GM18873 (cell line): Measurements from ENCODE around the gene NSRP1.
"Not testable (repeated sequence)": the region's sequence is repeated elsewhere in the genome, so short reads cannot be mapped to it uniquely, and the experiment has no call there.

ENCODE experiments used
- ATAC-seq: cut with Tn5 transposase; IDR thresholded peaks from one replicate; pipeline ENCODE4 v1.9.1; 2021; ENCODE audit warnings: mild to moderate bottlenecking, moderate library complexity, moderate number of reproducible peaks; ENCODE audit not compliant: unreplicated experiment, low FRiP score

Gene NSRP1

GRCh38 chr17:30117675-30118081 is 1.1 kb downstream of the NSRP1 start:
- ATAC-seq = no peak

GRCh38 chr17:30118635-30119034 is 2.0 kb downstream of the NSRP1 start:
- ATAC-seq = not testable (repeated sequence)

GRCh38 chr17:30124273-30124796 is 7.7 kb downstream of the NSRP1 start:
- ATAC-seq = no peak

- no peak for ATAC-seq
Observed at GRCh38 chr17:30130121-30130520, 13.5 kb downstream of the NSRP1 start.

- ATAC-seq = no peak
Observed at GRCh38 chr17:30132615-30133014, 16.0 kb downstream of the NSRP1 start.

- ATAC-seq = no peak
Observed at GRCh38 chr17:30133197-30133596, 16.6 kb downstream of the NSRP1 start.

- no peak for ATAC-seq
Observed at GRCh38 chr17:30134551-30134950, 17.9 kb downstream of the NSRP1 start.

- no peak for ATAC-seq
Observed at GRCh38 chr17:30137158-30137557, 20.5 kb downstream of the NSRP1 start.

- ATAC-seq = not testable (repeated sequence)
Observed at GRCh38 chr17:30147860-30148259, 31.2 kb downstream of the NSRP1 start.

GRCh38 chr17:30148376-30148775 is 31.8 kb downstream of the NSRP1 start:
- no peak for ATAC-seq

- no peak for ATAC-seq
Observed at GRCh38 chr17:30151471-30151870, 34.9 kb downstream of the NSRP1 start.

GRCh38 chr17:30153463-30153862 is 36.8 kb downstream of the NSRP1 start:
- ATAC-seq = no peak

- ATAC-seq = no peak
Observed at GRCh38 chr17:30155389-30155788, 38.8 kb downstream of the NSRP1 start.

GRCh38 chr17:30158896-30159625 is 42.4 kb downstream of the NSRP1 start:
- ATAC-seq = no peak

GRCh38 chr17:30160419-30161172 is 44.0 kb downstream of the NSRP1 start:
- ATAC-seq = no peak

- ATAC-seq = no peak
Observed at GRCh38 chr17:30161601-30162000, 45.0 kb downstream of the NSRP1 start.

- ATAC-seq = no peak
Observed at GRCh38 chr17:30164531-30164930, 47.9 kb downstream of the NSRP1 start.

GRCh38 chr17:30165147-30165546 is 48.5 kb downstream of the NSRP1 start:
- no peak for ATAC-seq

- ATAC-seq = no peak
Observed at GRCh38 chr17:30165960-30166359, 49.3 kb downstream of the NSRP1 start.

- no peak for ATAC-seq
Observed at GRCh38 chr17:30170415-30170987, 53.9 kb downstream of the NSRP1 start.

GRCh38 chr17:30172560-30172959 is 55.9 kb downstream of the NSRP1 start:
- ATAC-seq = no peak
